NCI-H510A (cell line): ENCODE results near the gene B3GNT4.
"Not testable (repeated sequence)": the region's sequence is repeated elsewhere in the genome, so short reads cannot be mapped to it uniquely, and the experiment has no call there.

Source experiments
- DNase-seq: peaks from one replicate; lab custom pipeline; 2025; lab: John Stamatoyannopoulos, UW

The B3GNT4 gene

DNA sequence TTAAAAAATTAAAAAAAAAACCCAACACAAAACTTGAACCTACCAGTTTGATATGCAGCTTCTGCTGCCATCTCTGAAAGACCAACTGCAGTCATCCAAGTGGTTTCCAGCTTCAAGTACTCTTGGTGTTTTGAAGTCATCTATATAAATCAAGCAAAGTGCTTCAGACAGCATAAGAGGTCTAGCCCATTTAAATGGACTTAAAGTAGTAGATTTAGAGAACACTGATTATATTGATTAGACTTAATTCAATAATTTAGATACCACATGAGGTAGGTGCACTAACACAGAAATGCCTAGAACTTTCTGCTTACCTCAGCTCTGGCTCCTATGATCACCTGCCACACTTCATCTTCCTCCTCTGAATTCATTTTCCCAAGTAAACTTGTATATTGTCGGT is 12.9 kb downstream of the B3GNT4 start:
- no peak for DNase-seq

- DNase-seq = peak; percentile 99
Measured at GRCh38 chr12:122225683-122226365, 22.3 kb downstream of the B3GNT4 start, which contains the start of gene DIABLO. DIABLO (minus strand) TSS chr12:122226052; CDS start chr12:122226014, 38 bp downstream.

DNA sequence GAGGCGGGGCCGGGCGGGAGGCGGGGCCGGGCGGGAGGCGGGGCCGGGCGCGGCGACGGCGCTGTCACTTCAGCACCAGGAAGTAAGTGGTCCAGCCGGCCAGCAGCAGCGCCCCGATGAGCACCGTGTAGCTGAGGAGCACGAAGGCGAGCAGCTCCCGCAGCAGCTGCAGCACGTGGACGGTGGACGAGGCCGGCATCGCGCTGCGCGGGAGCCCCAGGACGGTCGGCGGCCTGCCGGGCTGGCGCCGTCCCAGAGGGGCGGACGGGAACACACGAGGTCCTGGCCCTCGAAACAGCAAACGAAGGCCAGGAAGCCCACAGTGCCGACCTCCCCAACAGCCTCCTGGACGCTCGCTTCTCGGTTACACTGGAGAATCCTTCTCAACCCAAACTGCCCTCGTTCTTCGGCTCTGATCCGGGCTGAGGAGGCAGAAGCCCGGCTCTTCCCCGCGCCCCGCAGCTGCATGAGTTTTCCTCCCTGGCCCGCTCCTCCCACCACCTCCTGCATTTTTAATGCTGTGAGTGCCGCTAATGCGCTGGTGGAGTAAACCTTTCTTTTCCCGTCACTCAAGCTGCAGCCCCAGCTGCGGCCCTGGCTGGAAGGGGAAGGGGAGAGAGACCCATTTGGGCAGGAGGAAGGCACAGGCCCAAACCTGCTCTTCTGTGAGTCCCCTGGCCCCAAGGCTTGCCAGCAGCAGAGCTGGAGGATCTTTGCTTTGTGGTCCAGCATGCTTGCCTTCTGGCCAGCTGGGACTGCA is 23.0 kb downstream of the B3GNT4 start:
- DNase-seq = no peak

DNA sequence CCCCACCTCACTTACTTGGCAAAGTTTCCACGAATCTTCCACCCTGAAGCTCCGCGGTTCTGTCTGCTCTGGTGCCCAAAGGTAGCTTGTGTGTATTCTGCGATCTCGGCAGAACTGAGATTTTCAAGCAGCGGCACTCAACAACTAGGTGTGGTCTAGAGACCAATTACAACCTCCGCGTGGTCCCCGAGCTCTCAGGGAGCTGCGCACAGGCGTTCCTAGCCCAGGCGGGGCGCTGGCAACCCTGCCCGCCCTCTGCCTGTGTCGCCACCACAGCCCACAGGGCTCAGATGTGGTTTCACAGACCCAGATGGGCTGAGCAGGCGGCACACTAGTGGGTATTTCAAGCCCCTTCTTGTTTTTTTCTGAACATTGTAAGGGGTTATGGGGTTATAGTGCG is 23.8 kb downstream of the B3GNT4 start:
- peak; percentile 24 for DNase-seq

GRCh38 chr12:122228092-122228491 is 24.6 kb downstream of the B3GNT4 start:
- DNase-seq = no peak

DNA sequence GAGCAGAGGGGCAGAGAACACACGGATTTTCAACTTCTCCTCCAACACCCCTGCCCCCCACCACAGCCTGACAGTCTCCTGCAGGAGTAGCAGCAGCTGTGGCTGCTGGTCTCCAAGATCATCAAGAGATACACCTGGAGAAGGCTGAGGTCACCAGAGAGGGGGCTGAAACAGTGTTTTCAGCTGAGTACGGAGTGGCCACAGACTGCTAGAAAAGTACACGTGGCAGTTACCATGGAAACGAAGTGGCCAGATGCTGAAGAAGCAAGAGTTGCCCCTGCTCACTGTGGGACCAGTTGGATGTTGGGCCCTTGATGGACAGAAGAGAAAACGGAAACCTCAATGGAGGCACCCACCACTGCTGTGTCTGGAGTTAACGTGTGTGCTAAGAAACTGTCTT is 27.3 kb downstream of the B3GNT4 start:
- DNase-seq = no peak

DNA sequence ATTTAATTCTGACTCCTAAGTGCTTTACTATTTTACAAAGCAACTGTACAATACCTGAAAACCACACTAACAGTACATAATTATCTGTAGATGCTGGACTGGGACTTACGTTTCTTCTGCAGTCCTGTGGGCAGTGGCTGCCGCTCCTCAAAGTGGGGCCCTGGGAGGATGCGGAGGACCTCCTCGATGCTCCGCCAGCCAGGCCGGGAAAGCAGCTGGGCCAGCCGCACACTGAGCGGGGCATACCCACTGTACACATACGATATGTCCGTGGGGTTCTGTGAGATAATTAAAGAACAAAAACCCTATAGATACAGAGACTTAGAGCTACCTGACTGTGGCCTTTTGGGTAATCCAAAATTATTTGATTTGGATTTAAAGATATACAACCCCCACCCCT is 29.2 kb downstream of the B3GNT4 start:
- DNase-seq = no peak

DNA sequence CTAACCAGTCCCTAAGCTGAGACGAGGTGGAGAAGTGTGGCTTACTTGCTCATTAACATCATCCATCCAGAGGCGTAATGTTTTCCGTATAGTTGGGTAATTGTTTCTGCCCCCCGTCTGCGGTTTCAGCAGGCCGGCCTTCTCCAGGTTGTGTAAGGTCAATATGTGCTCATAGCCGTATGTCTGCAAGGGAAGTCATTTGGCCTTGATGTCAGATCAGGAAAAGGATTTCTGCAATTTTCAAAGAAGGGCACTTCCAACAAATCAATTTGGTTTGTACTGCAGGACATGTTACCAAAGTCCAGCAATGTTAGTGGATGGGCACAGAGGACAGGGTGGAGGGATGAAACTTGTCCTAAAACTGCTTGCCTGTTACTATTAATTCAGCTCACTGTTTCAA is 32.2 kb downstream of the B3GNT4 start:
- DNase-seq = no peak

GRCh38 chr12:122238861-122239260 is 35.4 kb downstream of the B3GNT4 start:
- no peak for DNase-seq

DNA sequence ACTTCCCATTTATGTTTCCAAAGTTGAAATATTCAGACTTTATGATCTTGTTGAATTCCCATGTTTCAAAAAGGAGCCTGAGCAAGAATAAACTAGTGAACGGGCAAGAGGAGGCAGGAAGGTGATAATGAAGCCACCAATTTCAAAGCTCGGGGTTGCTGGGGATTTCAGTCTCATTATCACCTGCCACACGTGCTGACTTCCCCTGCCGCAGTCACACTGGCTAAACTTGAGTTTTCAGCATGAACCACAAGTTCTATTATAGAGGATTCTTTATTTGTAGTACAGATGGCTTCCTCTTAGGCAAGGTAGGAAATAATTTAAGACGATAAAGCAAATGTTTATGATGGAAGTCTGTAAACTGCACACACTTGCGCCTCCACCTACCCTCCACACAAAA is 40.5 kb downstream of the B3GNT4 start:
- DNase-seq = no peak

DNA sequence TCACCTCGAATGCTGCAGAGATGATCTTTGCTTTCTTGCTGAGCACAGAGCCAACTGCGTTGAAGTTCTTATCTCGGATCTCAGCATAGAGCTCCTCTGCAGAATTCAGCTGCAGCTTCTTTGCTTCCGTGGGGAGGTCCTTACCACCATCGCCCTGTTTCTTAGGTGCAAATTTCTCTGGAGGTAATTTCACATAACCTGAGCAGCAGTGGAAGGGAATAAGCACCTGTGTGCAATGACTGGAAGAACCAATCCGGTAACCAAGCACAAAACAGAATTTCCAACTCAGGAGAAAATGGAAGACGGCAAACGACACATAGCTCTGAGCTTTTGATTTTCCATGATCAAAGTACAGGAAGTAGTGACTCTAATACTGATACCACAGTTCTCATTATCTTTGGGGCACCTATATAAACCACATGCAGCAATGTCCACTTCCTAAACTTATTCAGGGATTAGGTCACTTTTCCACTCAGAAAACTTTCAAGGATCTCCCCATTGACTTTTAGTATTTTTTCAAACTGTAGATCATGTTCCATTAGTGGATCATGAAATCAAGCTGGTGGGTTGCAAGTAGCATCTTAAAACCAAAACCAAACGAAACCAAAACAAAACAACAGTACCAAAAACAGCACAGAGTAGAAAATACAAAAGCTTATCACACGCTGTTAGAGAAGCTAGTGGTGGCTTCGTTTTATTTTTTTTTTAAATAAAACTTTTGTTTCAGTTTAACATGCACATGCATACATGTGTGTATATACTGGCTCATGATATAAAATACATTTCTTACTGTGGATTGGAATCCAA is 41.3 kb downstream of the B3GNT4 start:
- no peak for DNase-seq

GRCh38 chr12:122245553-122245952 is 42.0 kb downstream of the B3GNT4 start:
- DNase-seq = no peak

GRCh38 chr12:122250047-122250446 is 46.5 kb downstream of the B3GNT4 start:
- DNase-seq = no peak

- DNase-seq = no peak
Measured at GRCh38 chr12:122250536-122250935, 47.0 kb downstream of the B3GNT4 start.

GRCh38 chr12:122258462-122258861 is 55.0 kb downstream of the B3GNT4 start:
- DNase-seq = not testable (repeated sequence)
